RPMI8226 (cell line): Measurements from ENCODE around the gene NELL1.
"Not testable (repeated sequence)": the region's sequence is repeated elsewhere in the genome, so short reads cannot be mapped to it uniquely, and the experiment has no call there.

Experiments used
- DNase-seq: peaks from one replicate; pipeline ENCODE4 v3.0.0-alpha.2; 2015

Gene NELL1

GRCh38 chr11:20771681-20772080 is 102.3 kb downstream of the NELL1 start:
- DNase-seq: no peak

- no peak for DNase-seq
These were observed 105.9 kb downstream of the NELL1 start for GRCh38 chr11:20775331-20775730.

GRCh38 chr11:20782775-20783174 is 113.4 kb downstream of the NELL1 start:
- DNase-seq: no peak

- DNase-seq: no peak
These were observed 113.8 kb downstream of the NELL1 start for GRCh38 chr11:20783220-20783619.

DNA sequence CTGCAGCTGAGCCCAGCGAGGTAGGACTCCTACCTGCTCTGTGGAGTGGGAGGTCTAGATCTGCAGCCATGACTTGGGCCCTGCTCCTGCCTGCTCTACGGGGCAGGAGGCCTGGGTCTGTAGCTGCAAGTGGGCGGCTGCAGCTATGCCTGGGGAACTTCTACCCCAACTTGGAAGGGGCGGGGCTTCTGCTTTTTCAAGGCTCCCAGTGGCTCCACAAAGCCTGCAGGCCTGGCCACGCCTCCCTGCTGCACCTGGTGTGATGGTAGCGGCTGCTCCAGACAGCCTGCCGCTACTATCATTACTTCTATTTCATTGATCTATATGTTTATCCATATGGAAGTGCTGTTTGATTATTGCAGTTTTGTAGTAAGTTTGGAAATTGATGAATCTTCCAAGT is 121.2 kb downstream of the NELL1 start:
- no peak for DNase-seq

DNA sequence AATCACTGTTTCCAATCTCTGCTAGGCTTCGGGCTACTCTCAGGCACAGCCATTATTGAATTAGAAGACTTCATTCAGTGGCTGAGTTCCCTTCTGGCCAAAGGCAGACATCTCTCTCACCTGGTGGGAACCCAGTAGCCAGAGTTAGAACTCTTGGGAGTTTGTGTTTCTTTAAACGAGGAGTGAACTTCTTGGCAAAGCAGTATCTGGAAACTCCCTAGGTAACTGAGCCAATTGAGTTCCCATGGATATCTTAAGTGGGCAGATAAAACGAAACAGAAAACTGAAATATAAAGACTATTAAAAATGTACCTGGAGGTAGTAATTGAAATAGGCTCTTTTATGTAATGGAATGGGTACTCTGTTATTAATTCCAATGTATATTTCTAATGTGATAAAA is 125.6 kb downstream of the NELL1 start:
- no peak for DNase-seq

- no peak for DNase-seq
These were observed 138.9 kb downstream of the NELL1 start for GRCh38 chr11:20808328-20808727.

DNA sequence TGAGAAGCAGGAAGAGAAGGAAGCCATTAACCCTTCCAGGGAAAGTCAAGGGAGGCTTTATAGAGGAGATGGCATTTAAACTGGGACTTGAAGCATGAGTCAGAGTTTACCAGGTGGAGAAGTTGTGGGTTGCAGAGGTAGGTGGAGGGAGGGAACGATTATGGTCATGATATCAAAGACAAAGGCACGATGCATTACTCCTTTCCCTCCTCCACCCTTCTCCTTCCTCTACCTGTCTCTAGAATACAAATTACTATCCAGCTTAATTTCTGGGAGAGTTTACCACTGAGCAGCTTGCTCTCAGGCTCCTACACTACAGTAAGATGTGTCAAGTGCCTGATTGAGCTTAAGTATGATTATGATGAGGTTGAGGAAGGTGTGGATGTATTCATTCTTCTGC is 151.7 kb downstream of the NELL1 start:
- DNase-seq: no peak

DNA sequence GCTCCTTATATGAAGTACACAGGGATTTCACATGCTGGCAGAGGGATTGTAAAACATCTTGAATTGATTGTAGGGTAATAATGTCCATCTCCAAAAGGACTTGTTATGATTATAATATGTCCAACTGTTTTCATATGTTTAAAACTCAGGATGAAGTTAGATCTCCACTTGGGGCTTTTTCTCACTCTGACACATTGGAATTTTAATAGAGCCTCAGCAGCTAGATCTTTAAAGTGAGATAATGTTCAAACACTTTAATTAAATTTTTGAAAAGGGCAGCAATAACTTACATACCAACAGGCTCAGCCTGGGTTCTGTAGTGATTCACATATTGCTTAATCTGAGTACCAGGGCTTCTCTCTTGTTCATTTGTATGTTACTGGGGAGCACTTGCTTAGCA is 152.1 kb downstream of the NELL1 start:
- DNase-seq: no peak

- no peak for DNase-seq
These were observed 155.4 kb downstream of the NELL1 start for GRCh38 chr11:20824773-20825172.

DNA sequence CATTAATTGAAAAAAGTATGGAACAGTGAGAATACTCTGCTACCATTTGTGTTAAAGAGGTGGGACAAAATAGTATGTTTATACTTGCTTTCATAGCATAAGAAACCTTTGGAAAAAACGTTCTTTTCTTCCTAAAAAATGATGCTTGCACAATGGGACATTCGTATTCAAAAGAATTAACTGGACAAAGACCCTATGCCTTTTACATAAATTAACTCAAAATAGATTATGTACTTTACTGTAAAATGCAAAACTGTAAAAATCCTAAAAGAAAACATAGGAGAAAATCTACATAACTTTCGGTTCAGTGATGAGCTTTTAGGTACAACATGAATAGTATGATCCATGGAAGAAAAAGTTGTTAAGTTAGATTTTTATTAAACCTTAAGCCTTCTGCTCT is 166.2 kb downstream of the NELL1 start:
- DNase-seq: no peak

- no peak for DNase-seq
These were observed 169.8 kb downstream of the NELL1 start for GRCh38 chr11:20839231-20839630.

DNA sequence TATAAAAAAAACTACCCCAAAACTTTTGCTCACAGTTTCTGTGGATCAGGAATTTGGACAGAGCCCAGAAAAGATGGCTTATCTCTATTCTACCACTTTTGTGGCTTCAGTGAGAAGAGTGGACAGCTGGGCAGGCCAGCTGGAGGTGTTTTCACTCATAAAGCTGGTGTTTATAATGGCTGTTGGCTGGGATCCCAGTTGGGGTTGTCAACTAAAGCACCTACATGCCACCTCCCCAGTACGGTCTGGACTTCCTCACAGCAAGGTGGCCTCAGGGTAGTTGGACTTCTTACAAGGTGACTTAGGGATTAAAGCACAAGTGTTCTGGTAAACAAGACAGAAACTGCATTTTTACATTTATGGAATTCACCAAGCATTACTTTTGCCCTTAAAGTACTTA is 171.0 kb downstream of the NELL1 start:
- peak; percentile 33 for DNase-seq

DNA sequence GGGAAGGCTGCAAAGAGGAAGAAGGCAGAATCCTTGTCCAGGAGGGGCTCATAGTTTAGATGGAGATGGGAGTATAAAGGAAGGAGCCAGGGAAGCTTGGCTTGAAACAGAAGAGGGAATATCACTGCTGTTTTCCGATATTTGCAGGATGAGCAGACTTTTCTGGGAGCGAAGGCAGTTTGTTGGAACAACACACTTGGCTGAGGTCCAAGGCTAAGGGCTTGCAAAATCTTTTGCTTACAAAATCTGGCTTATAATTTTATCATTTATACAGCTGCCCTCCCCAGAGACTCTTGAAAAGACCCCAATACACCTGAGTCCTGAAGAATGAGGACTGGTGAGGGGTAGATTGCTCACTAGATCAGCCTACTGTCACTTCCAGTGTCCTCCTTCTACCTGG is 174.8 kb downstream of the NELL1 start:
- no peak for DNase-seq

DNA sequence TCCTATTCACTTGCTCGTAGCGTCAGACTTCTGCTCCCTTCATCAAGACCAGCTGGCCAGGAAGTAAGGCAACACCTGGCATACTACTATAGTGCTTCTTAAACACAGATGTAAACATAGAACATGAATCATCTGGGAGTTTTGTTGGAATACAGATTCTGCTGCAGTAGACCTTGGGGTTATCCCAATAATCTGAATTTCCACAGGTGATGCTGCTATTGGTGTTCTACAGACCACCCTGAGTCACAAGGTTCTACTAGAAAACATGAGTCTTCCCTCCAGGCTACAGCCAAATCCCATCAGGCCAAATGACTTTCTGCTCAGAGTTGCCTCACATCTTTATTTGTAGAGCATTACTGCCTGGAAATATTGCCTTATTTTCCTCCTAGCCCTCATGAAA is 175.2 kb downstream of the NELL1 start:
- no peak for DNase-seq

DNA sequence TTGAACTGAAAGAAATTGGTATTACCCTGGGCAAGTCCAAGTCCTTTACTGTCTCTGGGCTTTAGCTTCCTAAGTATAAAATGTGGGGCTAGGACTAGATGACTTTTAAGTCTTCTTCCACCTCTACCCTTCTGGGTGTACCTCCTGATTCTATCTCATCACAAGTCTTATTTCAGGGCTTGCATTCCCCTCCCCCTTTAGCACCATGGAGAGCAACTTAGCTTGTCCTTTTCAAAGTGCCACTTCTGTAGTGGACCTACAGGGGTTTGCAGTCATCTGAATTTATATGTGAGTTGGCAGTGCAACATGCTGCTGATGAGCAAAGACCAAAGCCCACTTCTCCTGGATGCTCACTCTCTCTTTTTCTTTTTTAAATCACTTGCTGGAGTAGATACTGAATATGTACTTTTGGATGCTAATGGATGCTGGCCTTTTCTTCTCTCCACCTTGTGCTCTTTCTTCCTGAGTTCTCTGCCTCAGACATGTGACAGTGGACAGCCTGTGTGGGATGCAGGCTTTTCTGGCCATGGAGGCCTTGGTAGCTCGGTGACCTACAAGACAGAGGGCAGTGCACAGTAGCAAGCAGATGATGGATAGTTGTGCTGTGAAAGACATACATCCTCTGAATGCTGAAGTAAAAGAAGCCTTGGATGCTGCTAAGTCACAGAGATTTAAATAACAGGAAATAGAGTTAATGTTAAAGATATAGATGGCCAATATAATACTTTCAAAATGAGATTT is 185.0 kb downstream of the NELL1 start:
- DNase-seq: no peak

DNA sequence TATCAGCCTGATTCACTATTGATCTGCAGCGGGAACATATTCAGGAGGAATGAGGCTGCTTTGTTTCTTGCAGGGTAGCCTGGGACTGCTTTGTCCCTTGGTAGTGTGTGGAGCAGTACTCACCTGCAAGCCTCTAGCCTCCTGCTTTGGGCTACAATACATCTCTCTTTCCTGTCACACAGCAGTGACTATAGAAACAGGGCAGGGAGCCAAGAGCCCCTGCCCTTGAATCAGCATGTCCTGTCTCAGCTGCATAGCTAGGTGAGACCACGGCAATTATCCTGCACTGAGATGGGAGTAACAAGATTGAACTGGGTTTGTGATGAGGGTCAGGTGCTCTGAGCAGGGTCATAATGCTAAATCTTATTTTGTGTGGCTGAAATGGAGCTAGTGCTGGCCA is 191.9 kb downstream of the NELL1 start:
- DNase-seq: no peak

GRCh38 chr11:20862263-20862662 is 192.9 kb downstream of the NELL1 start:
- DNase-seq: not testable (repeated sequence)

GRCh38 chr11:20864628-20865027 is 195.2 kb downstream of the NELL1 start:
- no peak for DNase-seq

- DNase-seq: no peak
These were observed 195.8 kb downstream of the NELL1 start for GRCh38 chr11:20865161-20865560.

DNA sequence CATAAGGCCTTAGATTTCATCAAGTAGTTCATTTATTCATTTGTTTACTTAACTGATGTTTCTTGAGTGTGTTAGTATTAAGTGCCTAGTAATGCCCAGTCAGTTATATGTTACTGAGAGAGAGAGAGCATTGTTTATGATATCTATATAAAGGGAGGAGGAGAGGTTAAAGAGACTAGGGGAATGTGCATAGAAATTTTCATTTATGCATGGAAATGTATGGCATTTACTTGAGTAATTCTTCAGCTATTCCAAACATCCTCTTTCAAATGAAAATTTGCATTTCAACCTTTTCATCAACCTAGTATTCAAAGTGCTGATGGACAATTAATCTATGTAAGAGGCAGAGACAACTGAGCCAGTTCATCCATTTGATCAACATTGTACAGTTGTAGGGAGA is 199.7 kb downstream of the NELL1 start:
- DNase-seq: no peak

DNA sequence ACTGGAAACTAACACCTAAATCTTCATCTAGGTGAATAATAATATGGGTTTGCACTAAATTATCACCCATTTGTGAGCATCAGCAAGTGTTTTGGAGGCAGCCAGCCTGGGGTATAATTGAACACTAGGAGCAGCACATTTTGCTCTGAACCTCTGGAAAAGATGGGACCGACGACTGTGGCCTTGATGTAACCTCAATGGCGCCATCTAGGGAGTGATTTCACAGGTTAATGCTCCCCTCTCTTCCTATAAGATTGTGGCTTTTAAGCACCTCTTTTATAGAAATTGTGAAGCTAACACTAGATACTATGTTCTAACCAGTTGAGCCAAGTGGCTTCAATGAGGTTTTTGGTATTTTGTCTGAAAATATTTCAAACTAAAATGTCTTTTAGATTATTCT is 203.7 kb downstream of the NELL1 start:
- peak; percentile 37 for DNase-seq

DNA sequence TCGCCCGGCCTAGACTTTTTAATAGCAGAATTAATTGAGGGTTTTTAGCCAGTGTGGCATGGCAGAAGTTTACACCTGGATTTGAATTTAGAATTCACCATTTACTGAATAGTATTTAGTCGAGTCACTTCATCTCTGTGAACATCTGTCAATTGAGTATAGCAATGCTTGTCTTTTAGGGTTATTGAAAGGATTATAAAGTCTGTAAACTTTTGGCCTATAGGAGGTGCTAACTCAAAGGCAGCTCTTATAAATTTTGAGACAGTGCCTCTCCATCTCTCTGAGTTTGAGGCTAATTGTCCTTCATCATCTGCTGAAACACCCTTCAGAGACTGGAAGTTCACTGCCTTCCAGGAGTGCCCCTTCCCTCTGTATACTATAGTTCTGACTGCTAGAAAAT is 205.0 kb downstream of the NELL1 start:
- no peak for DNase-seq

DNA sequence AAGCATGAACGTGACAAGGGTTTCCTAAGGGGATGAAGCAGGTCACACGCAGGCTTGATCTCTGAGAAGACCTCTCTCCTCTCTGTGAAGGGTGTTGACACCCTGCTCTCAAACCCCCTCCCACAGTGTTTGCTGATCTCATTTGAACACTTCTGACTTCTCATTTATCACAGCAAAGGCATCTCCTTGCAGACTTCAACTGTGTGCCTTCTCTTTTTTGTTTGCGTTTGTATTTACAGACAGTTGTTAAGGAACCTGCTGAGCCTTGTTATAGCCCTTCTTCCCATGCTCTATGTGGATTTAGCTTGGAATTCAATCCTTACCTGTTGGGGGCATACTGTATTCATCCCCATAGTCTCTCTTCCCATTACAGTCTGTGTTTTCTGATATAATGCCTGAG is 206.5 kb downstream of the NELL1 start:
- no peak for DNase-seq

DNA sequence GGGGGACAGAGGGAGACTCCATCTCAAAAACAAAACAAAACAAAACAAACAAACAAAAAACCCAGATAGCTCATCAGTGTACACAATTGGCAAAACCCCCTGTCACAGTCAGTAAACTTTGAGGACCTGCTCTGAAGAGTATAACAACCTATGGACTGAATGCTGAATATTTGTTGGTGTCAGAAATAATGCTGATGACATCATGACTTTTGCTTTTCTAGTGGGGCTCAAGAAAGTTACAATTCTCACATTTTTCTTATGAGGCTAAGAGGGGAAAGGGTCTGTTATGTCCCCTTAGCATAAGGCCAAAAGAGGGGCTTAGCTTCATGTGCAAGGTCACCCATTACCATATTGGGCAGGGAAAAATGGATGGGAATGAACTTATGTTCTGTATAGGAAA is 207.4 kb downstream of the NELL1 start:
- no peak for DNase-seq

DNA sequence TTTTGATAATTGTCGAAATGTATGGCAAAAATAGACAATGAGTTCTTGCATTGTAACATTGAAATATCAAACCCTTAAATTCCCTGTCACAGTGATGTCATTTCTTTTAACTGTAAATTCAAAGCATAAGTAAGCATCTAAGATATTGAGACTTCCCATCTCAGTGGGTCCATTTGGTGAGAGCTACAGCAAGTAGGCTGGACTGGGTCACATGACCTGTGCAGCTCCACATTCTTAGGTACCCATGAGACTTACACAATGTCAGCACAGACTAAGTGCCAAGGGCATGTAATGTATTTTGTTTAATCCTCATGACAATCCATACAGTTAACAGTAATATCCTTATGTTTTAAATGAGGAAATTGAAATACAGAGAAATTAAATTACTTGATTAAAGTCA is 210.7 kb downstream of the NELL1 start:
- DNase-seq: no peak
